Kidney (tissue), 14 donors: ENCODE measurements around the gene ANKRD11. TPM values are rescaled to one million over a fixed set of nuclear protein-coding genes. Genes with fewer than 3 reads are reported as not detected.
"Not testable (repeated sequence)": the region's sequence is repeated elsewhere in the genome, so short reads cannot be mapped to it uniquely, and the experiment has no call there.

Experiments
- DNase-seq, 5 donors: peaks; one replicate each; pipeline ENCODE4 v3.0.0-alpha.2; 2013 to 2020
- FAIRE-seq: peaks from 2 replicates; lab custom pipeline; 2012; peaks lifted over from hg19 to GRCh38; lab: Jason Lieb, UNC
- H3K27ac ChIP-seq, 2 donors: one replicate each; pipeline ENCODE4 v1.7.0; 2013; ENCODE audit warnings: low read depth in 2 of 2, low read length in 2 of 2, inconsistent platforms in 1 of 2
- H3K27me3 ChIP-seq: one replicate; pipeline ENCODE4 v1.7.1; 2013; ENCODE audit warnings: low read length, inconsistent platforms; ENCODE audit not compliant: control insufficient read depth, insufficient read depth
- H3K36me3 ChIP-seq, 3 donors: one replicate each; pipeline versions ENCODE4 v1.7.0 to v1.7.1; 2013; ENCODE audit warnings: low read length in 3 of 3, control low read depth in 1 of 3, inconsistent platforms in 1 of 3; ENCODE audit not compliant: insufficient read depth in 3 of 3, control insufficient read depth in 2 of 3
- H3K4me1 ChIP-seq, 3 donors: one replicate each; pipeline versions ENCODE4 v1.7.0 to v1.7.1; 2013; ENCODE audit warnings: low read length in 3 of 3, inconsistent platforms in 1 of 3, low read depth in 1 of 3; ENCODE audit not compliant: control insufficient read depth in 2 of 3, insufficient read depth in 2 of 3
- H3K4me3 ChIP-seq, 3 donors: one replicate each; pipeline versions ENCODE4 v1.7.0 to v1.8.1; 2013; ENCODE audit warnings: low read length in 3 of 3, control low read depth in 1 of 3, inconsistent platforms in 1 of 3
- H3K9ac ChIP-seq, 3 donors: one replicate each; pipeline versions ENCODE4 v1.7.0 to v1.7.1; 2013; ENCODE audit warnings: low read length in 3 of 3, control low read depth in 1 of 3, inconsistent platforms in 1 of 3
- H3K9me3 ChIP-seq, 3 donors: one replicate each; pipeline versions ENCODE4 v1.7.0 to v1.7.1; 2013; ENCODE audit warnings: low read length in 3 of 3, control low read depth in 1 of 3, inconsistent platforms in 1 of 3; ENCODE audit not compliant: control insufficient read depth in 2 of 3, insufficient read depth in 1 of 3
- intact Hi-C: fragments of 100-400 bp; cut with DNase I; formaldehyde crosslinking; loops from one replicate; pipeline ENCODE4 v1.11.1; 2022
- polyA plus RNA-seq: library from polyadenylated mRNA; stranded (reverse); fragments of 350-450 nt; fragmentation: Illumina TruSeq; extraction: RNeasy Lipid Tissue Mini Kit (QIAGEN cat#74804); gene quantifications from one replicate; pipeline ENCODE4 v1.2.3, GENCODE V29; 2014; ENCODE audit warnings: low read depth, low replicate concordance; ENCODE audit not compliant: insufficient read depth
- total RNA-seq: library from RNA; stranded (reverse); fragmentation: NEBNext Ultra II Directional; extraction: Animal tissue kit (Norgen Biotek cat#: 25700); gene quantifications from one replicate; pipeline ENCODE4 v1.2.1, GENCODE V29; 2021
- TF ChIP-seq, protein P1 (sequence below): IDR thresholded peaks from 3 replicates; pipeline ENCODE4 v1.5.1; 2012; ENCODE audit warnings: mild to moderate bottlenecking, moderate library complexity, borderline replicate concordance; ENCODE audit not compliant: insufficient read depth; ENCODE audit errors: extremely low read depth
- donor health status: control.
- donor health status: control.
- donor health status: control.
- donor health status: control.
- donor health status: control.
- donor health status: DM: yes; HTN: yes; CAD: no.
- donor health status: Normal renal cell carcinoma (clear cell type).

Gene ANKRD11
- total and polyA plus RNA-seq, 2 donors from 2014 or later, result 36.2 to 154 TPM

- no peaks in the 10 kb centered on the region for H3K27me3 ChIP-seq
- no peak overlapping the region for H3K27ac ChIP-seq
- no peak overlapping the region for H3K9ac ChIP-seq
- DNase-seq (peak in 1 of 5 donors; percentile 63), FAIRE-seq (no peak)
- peaks cover 0 to 4% (median 2%) of the 10 kb centered on the region in 3 donors for H3K4me1 ChIP-seq
- intact Hi-C loops, result no loop called here
- no peak overlapping the region for H3K4me3 ChIP-seq
- H3K9me3 ChIP-seq, result no peaks in the 10 kb centered on the region
- TF ChIP-seq, protein P1, sequence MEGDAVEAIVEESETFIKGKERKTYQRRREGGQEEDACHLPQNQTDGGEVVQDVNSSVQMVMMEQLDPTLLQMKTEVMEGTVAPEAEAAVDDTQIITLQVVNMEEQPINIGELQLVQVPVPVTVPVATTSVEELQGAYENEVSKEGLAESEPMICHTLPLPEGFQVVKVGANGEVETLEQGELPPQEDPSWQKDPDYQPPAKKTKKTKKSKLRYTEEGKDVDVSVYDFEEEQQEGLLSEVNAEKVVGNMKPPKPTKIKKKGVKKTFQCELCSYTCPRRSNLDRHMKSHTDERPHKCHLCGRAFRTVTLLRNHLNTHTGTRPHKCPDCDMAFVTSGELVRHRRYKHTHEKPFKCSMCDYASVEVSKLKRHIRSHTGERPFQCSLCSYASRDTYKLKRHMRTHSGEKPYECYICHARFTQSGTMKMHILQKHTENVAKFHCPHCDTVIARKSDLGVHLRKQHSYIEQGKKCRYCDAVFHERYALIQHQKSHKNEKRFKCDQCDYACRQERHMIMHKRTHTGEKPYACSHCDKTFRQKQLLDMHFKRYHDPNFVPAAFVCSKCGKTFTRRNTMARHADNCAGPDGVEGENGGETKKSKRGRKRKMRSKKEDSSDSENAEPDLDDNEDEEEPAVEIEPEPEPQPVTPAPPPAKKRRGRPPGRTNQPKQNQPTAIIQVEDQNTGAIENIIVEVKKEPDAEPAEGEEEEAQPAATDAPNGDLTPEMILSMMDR, result no peak
- peaks cover 4 to 9% (median 4%) of the 10 kb centered on the region in 3 donors for H3K36me3 ChIP-seq
These were observed 220.3 kb downstream of the ANKRD11 start for GRCh38 chr16:89269805-89270665.

DNA sequence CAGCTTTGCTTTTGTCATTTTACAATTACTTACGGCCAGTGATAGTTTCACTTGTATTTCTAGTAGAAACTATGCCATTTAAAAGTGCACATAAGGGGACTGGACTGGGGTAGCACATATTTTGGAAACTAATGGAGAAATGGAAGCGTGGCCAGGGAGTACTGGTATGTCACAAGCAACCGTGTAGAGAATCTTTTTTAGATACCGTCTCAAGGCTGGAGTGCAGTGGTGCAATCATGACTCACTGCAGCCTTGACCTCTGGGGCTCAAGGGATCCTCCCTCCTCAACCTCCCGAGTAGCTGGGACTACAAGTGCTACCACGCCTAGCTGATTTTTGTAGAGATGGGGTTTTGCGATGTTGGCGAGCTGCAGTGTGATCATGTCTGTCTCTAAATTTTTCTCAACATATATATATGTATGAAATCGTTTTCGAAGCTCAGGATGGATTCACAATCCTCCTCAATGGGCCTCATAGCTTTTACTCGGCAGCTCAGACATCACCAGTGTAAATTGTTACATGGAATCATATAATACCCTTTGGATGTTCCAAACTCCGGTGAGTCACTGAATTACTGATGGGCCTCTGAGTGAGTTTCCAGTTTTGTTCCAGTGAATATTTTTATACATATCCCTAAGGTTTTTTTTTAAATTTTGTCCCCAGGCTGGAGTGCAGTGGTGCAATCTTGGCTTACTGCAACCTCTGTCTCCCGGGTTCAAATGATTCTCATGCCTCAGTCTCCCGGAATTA is 221.2 kb downstream of the ANKRD11 start:
- H3K27me3 ChIP-seq, result no peaks in the 10 kb centered on the region
- peaks cover 4 to 7% (median 4%) of the 10 kb centered on the region in 3 donors for H3K36me3 ChIP-seq
- no peak overlapping the region for H3K4me3 ChIP-seq
- no peak overlapping the region for H3K9ac ChIP-seq
- FAIRE-seq, result no peak
- peaks cover 0 to 4% (median 0%) of the 10 kb centered on the region in 3 donors for H3K4me1 ChIP-seq
- no peaks in the 10 kb centered on the region for H3K9me3 ChIP-seq
- intact Hi-C loops, result no loop called here
- H3K27ac ChIP-seq, result no peak overlapping the region
- DNase-seq, result peak in 1 of 5 donors; percentile 41
- TF ChIP-seq, protein P1, result no peak

- no peak for FAIRE-seq
- no peak overlapping the region for H3K27ac ChIP-seq
- TF ChIP-seq, protein P1, result no peak
- H3K36me3 ChIP-seq, result peaks cover 3 to 7% (median 4%) of the 10 kb centered on the region in 3 donors
- H3K9ac ChIP-seq, result no peak overlapping the region
- DNase-seq, result peak in 1 of 5 donors; percentile 75
- H3K4me3 ChIP-seq, result no peak overlapping the region
- intact Hi-C loops, result no loop called here
- no peaks in the 10 kb centered on the region for H3K27me3 ChIP-seq
- no peaks in the 10 kb centered on the region for H3K9me3 ChIP-seq
- no peaks in the 10 kb centered on the region for H3K4me1 ChIP-seq
These were observed 221.8 kb downstream of the ANKRD11 start for GRCh38 chr16:89268585-89268984.

DNA sequence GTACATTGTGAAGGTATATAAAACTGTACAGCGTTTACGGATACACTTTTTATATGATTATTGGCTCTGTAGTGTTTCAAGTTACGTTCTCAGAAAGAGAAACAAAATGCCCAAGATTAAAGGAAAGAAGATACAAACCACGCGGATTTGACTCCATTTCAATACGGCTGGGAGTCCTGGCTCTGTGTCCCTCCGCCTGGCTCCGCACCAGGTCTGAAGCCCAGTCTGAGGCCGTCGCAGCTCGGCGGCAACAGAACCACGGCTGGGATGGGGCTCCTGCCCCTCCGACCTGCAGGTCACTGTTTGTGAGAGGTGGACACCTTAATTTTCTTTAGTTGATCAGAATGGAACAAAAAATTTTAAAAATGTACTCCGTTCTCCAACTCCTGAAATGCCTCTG is 222.6 kb downstream of the ANKRD11 start:
- H3K27ac ChIP-seq, DNase-seq, H3K9ac ChIP-seq, H3K36me3 ChIP-seq, FAIRE-seq, H3K4me3 ChIP-seq, H3K9me3 ChIP-seq, H3K27me3 ChIP-seq, intact Hi-C loops, H3K4me1 ChIP-seq: not testable (repeated sequence)
